GM06990 (cell line): Measurements from ENCODE around the gene TLCD5.

Experiments used
- DNase-seq: peaks from one replicate; pipeline ENCODE4 v3.0.0-alpha.2; 2011; ENCODE audit not compliant: insufficient read length; ENCODE audit errors: extremely low read depth
- H3K27me3 ChIP-seq: replicated peaks from 2 replicates; pipeline ENCODE4 v1.6.0; 2011; ENCODE audit warnings: low read length; ENCODE audit not compliant: control insufficient read depth, insufficient read depth
- H3K36me3 ChIP-seq: 2 replicates; pipeline ENCODE4 v1.5.1; 2011; ENCODE audit warnings: low read length; ENCODE audit not compliant: control insufficient read depth, insufficient read depth
- H3K4me3 ChIP-seq: replicated peaks from 2 replicates; pipeline ENCODE4 v1.5.1; 2011; ENCODE audit warnings: low read depth, mild to moderate bottlenecking, control low read depth, low read length
- TF ChIP-seq, protein P1 (sequence below): IDR thresholded peaks from 2 replicates; pipeline ENCODE4 v1.5.1; 2011; ENCODE audit warnings: low read length, control low read depth, mild to moderate bottlenecking, inconsistent platforms; ENCODE audit not compliant: insufficient read depth, poor library complexity, severe bottlenecking

The TLCD5 gene

DNA sequence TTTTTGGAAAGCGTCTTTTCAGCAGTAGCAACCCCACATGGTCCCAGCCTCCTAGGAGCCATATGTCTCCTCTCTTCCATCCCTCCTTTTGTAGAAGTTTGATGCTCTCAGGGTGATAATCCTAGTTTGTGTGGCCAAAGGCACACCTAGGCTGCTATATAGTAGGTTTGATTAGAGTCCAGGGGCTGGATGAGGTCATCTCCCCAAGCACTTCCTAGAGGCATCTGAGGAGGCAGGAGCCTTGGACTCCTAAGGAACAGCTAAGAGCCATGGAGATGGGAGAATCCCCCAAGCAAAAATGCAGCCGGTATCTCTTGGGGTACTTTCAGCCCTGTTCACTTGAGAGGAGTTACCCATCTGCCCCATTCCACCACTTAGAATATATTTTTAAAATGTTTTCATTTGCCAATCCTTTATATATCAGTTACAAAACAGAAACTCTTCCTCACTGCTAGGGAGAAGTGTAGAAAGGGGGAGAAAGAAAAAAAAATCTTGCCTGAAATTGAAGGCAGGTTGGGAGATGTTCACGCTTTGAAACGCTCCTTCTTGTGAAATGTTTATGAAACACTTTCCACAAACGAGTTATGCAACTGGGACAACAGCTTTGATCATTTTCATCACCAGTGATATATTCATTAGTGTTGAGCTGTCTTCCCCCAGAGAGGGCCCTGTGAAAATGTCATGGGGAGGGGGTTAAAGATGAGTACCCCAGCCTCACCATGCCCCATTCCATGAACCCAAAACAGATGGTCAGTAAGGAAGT lies 31.9 kb upstream of the TLCD5 start:
- Histone ChIP-seq H3K36me3 (no peaks in the 10 kb centered on the region), H3K27me3 (no peaks in the 10 kb centered on the region; the same call in none of the 2 replicates), H3K4me3 (no peak overlapping the region)
- TF ChIP-seq, protein P1, sequence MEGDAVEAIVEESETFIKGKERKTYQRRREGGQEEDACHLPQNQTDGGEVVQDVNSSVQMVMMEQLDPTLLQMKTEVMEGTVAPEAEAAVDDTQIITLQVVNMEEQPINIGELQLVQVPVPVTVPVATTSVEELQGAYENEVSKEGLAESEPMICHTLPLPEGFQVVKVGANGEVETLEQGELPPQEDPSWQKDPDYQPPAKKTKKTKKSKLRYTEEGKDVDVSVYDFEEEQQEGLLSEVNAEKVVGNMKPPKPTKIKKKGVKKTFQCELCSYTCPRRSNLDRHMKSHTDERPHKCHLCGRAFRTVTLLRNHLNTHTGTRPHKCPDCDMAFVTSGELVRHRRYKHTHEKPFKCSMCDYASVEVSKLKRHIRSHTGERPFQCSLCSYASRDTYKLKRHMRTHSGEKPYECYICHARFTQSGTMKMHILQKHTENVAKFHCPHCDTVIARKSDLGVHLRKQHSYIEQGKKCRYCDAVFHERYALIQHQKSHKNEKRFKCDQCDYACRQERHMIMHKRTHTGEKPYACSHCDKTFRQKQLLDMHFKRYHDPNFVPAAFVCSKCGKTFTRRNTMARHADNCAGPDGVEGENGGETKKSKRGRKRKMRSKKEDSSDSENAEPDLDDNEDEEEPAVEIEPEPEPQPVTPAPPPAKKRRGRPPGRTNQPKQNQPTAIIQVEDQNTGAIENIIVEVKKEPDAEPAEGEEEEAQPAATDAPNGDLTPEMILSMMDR: no peak
- no peak for DNase-seq

DNA sequence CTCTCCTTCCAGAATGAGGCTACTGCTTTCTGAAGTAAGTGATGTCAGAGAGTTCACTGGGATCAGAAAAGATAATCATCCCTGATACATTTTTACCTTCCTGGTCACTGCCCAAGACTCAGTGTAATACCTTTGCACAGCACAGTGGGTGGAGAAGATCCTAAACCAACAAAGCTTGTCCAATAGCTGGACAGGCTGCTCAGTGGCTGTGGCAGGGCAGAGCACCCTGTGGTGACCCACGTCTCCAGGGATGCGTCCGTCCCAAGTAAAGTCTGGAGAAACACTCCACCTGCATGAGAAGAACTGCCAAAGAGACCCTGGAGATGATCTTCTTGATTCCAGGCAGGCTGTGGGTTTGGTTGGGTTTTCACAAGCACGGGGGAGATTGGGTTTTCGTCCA lies 31.0 kb upstream of the TLCD5 start:
- Histone ChIP-seq H3K36me3 (no peaks in the 10 kb centered on the region), H3K27me3 (no peaks in the 10 kb centered on the region; the same call in none of the 2 replicates), H3K4me3 (no peak overlapping the region)
- TF ChIP-seq, protein P1: no peak
- no peak for DNase-seq

DNA sequence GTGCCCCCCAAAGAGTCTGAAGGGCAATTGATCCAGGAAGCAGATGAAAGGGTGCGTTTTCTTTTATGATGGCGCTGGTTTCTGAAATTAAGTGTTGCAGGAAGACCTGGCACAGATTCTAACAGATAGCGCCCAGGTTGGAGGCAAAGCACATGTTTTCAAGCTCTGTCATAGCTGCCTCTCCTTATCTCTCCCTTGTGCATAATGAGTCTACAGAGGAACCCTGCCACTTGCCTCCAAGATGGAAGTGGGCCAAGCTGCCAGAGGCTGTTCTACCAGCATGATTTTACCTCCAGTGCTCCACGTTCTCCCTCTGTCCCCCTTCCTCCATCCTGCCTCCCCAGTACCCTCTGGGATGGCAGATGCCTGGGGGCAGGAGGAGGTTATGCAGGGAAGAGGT lies 30.0 kb upstream of the TLCD5 start:
- Histone ChIP-seq H3K27me3 (no peaks in the 10 kb centered on the region; the same call in none of the 2 replicates), H3K4me3 (no peak overlapping the region), H3K36me3 (no peaks in the 10 kb centered on the region)
- TF ChIP-seq, protein P1: no peak
- DNase-seq: no peak

DNA sequence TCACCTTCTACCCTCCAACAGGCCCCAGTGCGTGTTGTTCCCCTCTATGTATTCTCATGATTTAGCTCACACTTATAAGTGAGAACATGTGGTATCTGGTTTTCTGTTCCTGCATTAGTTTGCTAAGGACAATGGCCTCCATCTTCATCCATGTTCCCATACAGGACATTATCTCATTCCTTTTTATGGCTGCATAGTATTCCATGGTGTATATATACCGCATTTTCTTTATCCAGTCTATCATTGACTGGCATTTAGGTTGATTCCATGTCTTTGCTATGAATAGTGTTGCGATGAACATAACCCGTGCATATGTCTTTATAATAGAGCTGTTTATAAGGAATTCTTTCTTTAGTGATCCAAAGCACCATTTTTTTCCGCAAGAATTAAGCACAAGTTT lies 28.5 kb upstream of the TLCD5 start:
- Histone ChIP-seq H3K4me3 (no peak overlapping the region), H3K27me3 (no peaks in the 10 kb centered on the region; the same call in none of the 2 replicates)
- TF ChIP-seq, protein P1: no peak

DNA sequence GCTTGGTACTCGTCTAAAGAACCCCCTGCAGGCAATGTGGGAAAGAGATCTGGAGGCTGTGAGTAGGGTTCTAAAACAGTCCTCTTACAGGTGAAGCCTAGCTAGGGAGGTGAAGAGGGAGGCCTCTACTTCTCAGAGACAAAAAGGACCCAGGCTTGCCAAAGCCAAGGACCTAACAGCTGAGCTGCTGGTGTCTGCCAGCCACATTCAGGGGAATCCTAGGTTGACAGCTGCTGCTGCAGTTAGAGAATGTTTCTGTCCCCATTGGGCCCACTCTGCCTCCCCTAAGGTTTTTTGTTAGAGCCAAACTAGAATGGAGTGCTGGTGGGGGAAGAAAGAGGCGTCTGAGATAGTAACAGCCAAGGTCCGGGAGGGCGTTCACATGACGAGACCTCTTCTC lies 26.6 kb upstream of the TLCD5 start:
- DNase-seq: no peak
- no peaks in the 10 kb centered on the region; the same call in 1 of the 2 replicates for H3K27me3 ChIP-seq

More for the DNA sequence above, 28.5 kb upstream of the TLCD5 start:
- DNase-seq: no peak
- H3K36me3 ChIP-seq: no peaks in the 10 kb centered on the region

More for the DNA sequence above, 26.6 kb upstream of the TLCD5 start:
- H3K4me3 ChIP-seq: no peak overlapping the region
- no peaks in the 10 kb centered on the region for H3K36me3 ChIP-seq
- TF ChIP-seq, protein P1: no peak
